K562 (cell line): ENCODE data around the gene KCNK4. TPM values are rescaled to one million over a fixed set of nuclear protein-coding genes. Genes with fewer than 3 reads are reported as not detected.
A peak's percentile ranks its signal among the peaks of the same experiment; 100 is the strongest.

Experiments
- ATF4 ChIP-seq: fragments of 450-650 bp; formaldehyde crosslinking; IDR thresholded peaks from 2 replicates; pipeline ENCODE4 v1.4.0; 2022; ENCODE audit warnings: mild to moderate bottlenecking, moderate library complexity
- BRF2 ChIP-seq: IDR thresholded peaks from 3 replicates; pipeline ENCODE4 v1.6.1; 2011; ENCODE audit warnings: borderline replicate concordance, mild to moderate bottlenecking; ENCODE audit not compliant: insufficient read length, insufficient read depth
- CBX1 ChIP-seq: sonication (generic); IDR thresholded peaks from 2 replicates; pipeline ENCODE4 v1.6.1; 2016; ENCODE audit warnings: antibody characterized with exemption, low read depth, mild to moderate bottlenecking
- COPS2 ChIP-seq: fragments of 450-650 bp; conservative IDR thresholded peaks from 2 replicates; pipeline ENCODE4 v1.6.1; 2016; ENCODE audit warnings: mild to moderate bottlenecking, moderate library complexity
- HDAC3 ChIP-seq: fragments of 450-650 bp; IDR thresholded peaks from 2 replicates; pipeline ENCODE4 v1.6.1; 2018; ENCODE audit warnings: borderline replicate concordance, mild to moderate bottlenecking, moderate library complexity; ENCODE audit not compliant: partially characterized antibody
- KDM4B ChIP-seq, 2 experiments: fragments of 450-650 bp in 1 of 2; sonication (generic) in 1 of 2; IDR thresholded peaks; 2 replicates each; pipeline ENCODE4 v1.6.1; 2016 to 2017; ENCODE audit warnings: borderline replicate concordance in 2 of 2, antibody characterized with exemption in 1 of 2, low read depth in 1 of 2, mild to moderate bottlenecking in 1 of 2
- LARP7 ChIP-seq: fragments of 450-650 bp; IDR thresholded peaks from 2 replicates; pipeline ENCODE4 v1.6.1; 2016
- POLR2H ChIP-seq: IDR thresholded peaks from 2 replicates; pipeline ENCODE4 v1.6.1; 2016; ENCODE audit warnings: missing genetic modification characterization, low read depth, mild to moderate bottlenecking, control low read depth, missing compliant biosample characterization, moderate library complexity
- RAD21 ChIP-seq, 2 experiments: fragments of 250-450 bp in 1 of 2; fragments of 450-650 bp in 1 of 2; sonication (Bioruptor Pico) in 1 of 2; formaldehyde crosslinking in 1 of 2; IDR thresholded peaks in 1 of 2; conservative IDR thresholded peaks in 1 of 2; 2 replicates each; pipeline versions ENCODE4 v1.4.0 to v1.8.0; 2020 to 2022; ENCODE audit warnings: mild to moderate bottlenecking in 2 of 2, moderate library complexity in 1 of 2
- SIRT6 ChIP-seq: IDR thresholded peaks from one replicate; pipeline ENCODE4 v1.6.1; 2012; ENCODE audit warnings: low read depth, mild to moderate bottlenecking, control low read depth, inconsistent platforms, low read length, moderate library complexity
- THRA ChIP-seq: fragments of 450-650 bp; IDR thresholded peaks from 2 replicates; pipeline ENCODE4 v1.6.1; 2017; ENCODE audit warnings: mild to moderate bottlenecking, moderate library complexity
- U2AF2 ChIP-seq: fragments of 200-400 bp; formaldehyde crosslinking; optimal IDR thresholded peaks from 2 replicates; pipeline ENCODE3; 2017; ENCODE audit warnings: low read depth, mild to moderate bottlenecking, low read length
- ZC3H8 ChIP-seq: fragments of 450-650 bp; IDR thresholded peaks from 2 replicates; pipeline ENCODE4 v1.6.1; 2017
- ZNF124 ChIP-seq: sonication (generic); formaldehyde crosslinking; IDR thresholded peaks from 2 replicates; pipeline ENCODE4 v1.8.1; 2022; ENCODE audit warnings: missing genetic modification reagents
- ZNF318 ChIP-seq, 2 experiments: fragments of 450-650 bp; IDR thresholded peaks; 2 replicates each; pipeline ENCODE4 v1.6.1; 2016; ENCODE audit warnings: mild to moderate bottlenecking in 2 of 2, borderline replicate concordance in 1 of 2, low read depth in 1 of 2, moderate library complexity in 1 of 2
- polyA plus RNA-seq, 8 experiments: library from polyadenylated mRNA; depleted of rRNA in 4 of 8; stranded (reverse) in 5 of 8; unstranded in 3 of 8; fragments of >200 nt; fragmentation: Nextera tagmentation in 2 of 8; fragmentation: Illumina TruSeq in 1 of 8; extraction: Ambion mirVana in 2 of 8; extraction: Trizol in 1 of 8; gene quantifications; 2 replicates each; pipeline versions ENCODE4 v1.2.1 to v1.2.3, GENCODE V29; 2011 to 2014; ENCODE audit warnings: inconsistent platforms in 1 of 8, missing spikeins in 1 of 8
- total RNA-seq, 7 experiments: library from RNA; depleted of rRNA in 6 of 7; stranded (reverse); fragments of >200 nt in 6 of 7; fragmentation: Illumina TruSeq in 2 of 7; extraction: Trizol in 2 of 7; gene quantifications; 2 replicates each; pipeline versions ENCODE4 v1.2.1 to v1.2.3, GENCODE V29; 2011 to 2021; ENCODE audit warnings: low replicate concordance in 1 of 7

Gene KCNK4
- total and polyA plus RNA-seq, 9 of the 15 experiments (the other 6 are each of a cell fraction or from before 2014, with no cell fraction given) = not detected

- TF ChIP-seq ZNF318 (IDR thresholded peaks at IDR 0.05; ENCODE audit: borderline replicate concordance in 1 of 2, low read depth in 1 of 2) (no peak), ZC3H8 (no peak), HDAC3 (no peak), SIRT6 (no peak), CBX1 (no peak), BRF2 (no peak), ZNF124 (CRISPR knock-in tag) (no peak), LARP7 (no peak), RAD21 (CRISPR knock-in tag; conservative IDR thresholded peaks at IDR 0.05 in 1 of 2, IDR thresholded peaks at IDR 0.05 in 1 of 2) (peak; percentile 31 to 40; a peak in 2 of 4 replicates), KDM4B (IDR thresholded peaks at IDR 0.05; ENCODE audit: borderline replicate concordance in 2 of 2, low read depth in 1 of 2) (no peak), THRA (no peak), U2AF2 (no peak), POLR2H (tag) (no peak), COPS2 (no peak), ATF4 (no peak)
Measured at GRCh38 chr11:64305691-64306562, 14.8 kb downstream of the KCNK4 start (continued).
